ENCODE results near the gene MYO1C. TPM values are rescaled to one million over a fixed set of nuclear protein-coding genes. Genes with fewer than 3 reads are reported as not detected.

MYO1C gene
- total RNA-seq, 1 experiment from 2014 or later, result 73.6 TPM

DNA sequence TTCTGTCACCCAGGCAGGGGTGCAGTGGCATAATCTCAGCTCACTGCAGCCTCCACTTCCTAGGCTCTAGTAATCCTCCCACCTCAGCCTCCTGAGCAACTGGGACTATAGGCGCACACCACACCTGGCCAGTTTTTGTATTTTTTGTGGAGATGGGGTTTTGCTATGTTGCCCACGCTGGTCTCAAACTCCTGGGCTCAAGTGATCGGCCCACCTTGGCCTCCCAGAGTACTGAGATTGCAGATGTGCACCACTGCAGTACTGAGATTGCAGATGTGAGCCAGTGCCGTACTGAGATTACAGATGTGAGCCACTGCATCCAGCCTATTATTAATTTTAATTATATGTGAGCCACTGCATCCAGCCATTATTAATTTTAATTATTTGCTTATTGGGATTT lies 50.3 kb downstream of the MYO1C start:
- Mint-ChIP-seq H3K27ac (no peak overlapping the region), H3K4me3 (no peak overlapping the region), H3K9me3 (no peaks in the 10 kb centered on the region), H3K27me3 (ENCODE audit: low read depth) (no peaks in the 10 kb centered on the region), H3K36me3 (no peaks in the 10 kb centered on the region; the same call in 1 of the 2 replicates), H3K4me1 (0 out of 2 replicates have a peak, but pooled peaks cover 2% of the 10 kb centered on the region)
- ATAC-seq (no peak), DNase-seq (ENCODE audit: low spot score) (no peak)
- ChIA-PET POLR2A (no interaction called here), CTCF (interaction anchor here (0.6 kb wide), 1 partner anchor 251 kb away, joined by 3 read pairs; no protein-coding TSS in a partner anchor)
- TF ChIP-seq, protein P1, sequence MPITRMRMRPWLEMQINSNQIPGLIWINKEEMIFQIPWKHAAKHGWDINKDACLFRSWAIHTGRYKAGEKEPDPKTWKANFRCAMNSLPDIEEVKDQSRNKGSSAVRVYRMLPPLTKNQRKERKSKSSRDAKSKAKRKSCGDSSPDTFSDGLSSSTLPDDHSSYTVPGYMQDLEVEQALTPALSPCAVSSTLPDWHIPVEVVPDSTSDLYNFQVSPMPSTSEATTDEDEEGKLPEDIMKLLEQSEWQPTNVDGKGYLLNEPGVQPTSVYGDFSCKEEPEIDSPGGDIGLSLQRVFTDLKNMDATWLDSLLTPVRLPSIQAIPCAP (CRISPR knock-in tag; IDR thresholded peaks at IDR 0.05), result no peak
- TF ChIP-seq SP1 (CRISPR knock-in tag; conservative IDR thresholded peaks at IDR 0.05), result no peak
- no peak for TF ChIP-seq HMGA2 (CRISPR knock-in tag; IDR thresholded peaks at IDR 0.05)
- TF ChIP-seq, protein P2, sequence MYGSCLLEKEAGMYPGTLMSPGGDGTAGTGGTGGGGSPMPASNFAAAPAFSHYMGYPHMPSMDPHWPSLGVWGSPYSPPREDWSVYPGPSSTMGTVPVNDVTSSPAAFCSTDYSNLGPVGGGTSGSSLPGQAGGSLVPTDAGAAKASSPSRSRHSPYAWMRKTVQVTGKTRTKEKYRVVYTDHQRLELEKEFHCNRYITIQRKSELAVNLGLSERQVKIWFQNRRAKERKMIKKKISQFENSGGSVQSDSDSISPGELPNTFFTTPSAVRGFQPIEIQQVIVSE (CRISPR knock-in tag; IDR thresholded peaks at IDR 0.05; ENCODE audit: borderline replicate concordance), result no peak
- no peak for TF ChIP-seq ELF4 (CRISPR knock-in tag; IDR thresholded peaks at IDR 0.05; ENCODE audit: low read depth)
- no peak for TF ChIP-seq EMX1 (CRISPR knock-in tag; IDR thresholded peaks at IDR 0.05)
- TF ChIP-seq, protein P3, sequence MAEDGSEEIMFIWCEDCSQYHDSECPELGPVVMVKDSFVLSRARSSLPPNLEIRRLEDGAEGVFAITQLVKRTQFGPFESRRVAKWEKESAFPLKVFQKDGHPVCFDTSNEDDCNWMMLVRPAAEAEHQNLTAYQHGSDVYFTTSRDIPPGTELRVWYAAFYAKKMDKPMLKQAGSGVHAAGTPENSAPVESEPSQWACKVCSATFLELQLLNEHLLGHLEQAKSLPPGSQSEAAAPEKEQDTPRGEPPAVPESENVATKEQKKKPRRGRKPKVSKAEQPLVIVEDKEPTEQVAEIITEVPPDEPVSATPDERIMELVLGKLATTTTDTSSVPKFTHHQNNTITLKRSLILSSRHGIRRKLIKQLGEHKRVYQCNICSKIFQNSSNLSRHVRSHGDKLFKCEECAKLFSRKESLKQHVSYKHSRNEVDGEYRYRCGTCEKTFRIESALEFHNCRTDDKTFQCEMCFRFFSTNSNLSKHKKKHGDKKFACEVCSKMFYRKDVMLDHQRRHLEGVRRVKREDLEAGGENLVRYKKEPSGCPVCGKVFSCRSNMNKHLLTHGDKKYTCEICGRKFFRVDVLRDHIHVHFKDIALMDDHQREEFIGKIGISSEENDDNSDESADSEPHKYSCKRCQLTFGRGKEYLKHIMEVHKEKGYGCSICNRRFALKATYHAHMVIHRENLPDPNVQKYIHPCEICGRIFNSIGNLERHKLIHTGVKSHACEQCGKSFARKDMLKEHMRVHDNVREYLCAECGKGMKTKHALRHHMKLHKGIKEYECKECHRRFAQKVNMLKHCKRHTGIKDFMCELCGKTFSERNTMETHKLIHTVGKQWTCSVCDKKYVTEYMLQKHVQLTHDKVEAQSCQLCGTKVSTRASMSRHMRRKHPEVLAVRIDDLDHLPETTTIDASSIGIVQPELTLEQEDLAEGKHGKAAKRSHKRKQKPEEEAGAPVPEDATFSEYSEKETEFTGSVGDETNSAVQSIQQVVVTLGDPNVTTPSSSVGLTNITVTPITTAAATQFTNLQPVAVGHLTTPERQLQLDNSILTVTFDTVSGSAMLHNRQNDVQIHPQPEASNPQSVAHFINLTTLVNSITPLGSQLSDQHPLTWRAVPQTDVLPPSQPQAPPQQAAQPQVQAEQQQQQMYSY (CRISPR knock-in tag; IDR thresholded peaks at IDR 0.05), result no peak
- TF ChIP-seq, protein P4, sequence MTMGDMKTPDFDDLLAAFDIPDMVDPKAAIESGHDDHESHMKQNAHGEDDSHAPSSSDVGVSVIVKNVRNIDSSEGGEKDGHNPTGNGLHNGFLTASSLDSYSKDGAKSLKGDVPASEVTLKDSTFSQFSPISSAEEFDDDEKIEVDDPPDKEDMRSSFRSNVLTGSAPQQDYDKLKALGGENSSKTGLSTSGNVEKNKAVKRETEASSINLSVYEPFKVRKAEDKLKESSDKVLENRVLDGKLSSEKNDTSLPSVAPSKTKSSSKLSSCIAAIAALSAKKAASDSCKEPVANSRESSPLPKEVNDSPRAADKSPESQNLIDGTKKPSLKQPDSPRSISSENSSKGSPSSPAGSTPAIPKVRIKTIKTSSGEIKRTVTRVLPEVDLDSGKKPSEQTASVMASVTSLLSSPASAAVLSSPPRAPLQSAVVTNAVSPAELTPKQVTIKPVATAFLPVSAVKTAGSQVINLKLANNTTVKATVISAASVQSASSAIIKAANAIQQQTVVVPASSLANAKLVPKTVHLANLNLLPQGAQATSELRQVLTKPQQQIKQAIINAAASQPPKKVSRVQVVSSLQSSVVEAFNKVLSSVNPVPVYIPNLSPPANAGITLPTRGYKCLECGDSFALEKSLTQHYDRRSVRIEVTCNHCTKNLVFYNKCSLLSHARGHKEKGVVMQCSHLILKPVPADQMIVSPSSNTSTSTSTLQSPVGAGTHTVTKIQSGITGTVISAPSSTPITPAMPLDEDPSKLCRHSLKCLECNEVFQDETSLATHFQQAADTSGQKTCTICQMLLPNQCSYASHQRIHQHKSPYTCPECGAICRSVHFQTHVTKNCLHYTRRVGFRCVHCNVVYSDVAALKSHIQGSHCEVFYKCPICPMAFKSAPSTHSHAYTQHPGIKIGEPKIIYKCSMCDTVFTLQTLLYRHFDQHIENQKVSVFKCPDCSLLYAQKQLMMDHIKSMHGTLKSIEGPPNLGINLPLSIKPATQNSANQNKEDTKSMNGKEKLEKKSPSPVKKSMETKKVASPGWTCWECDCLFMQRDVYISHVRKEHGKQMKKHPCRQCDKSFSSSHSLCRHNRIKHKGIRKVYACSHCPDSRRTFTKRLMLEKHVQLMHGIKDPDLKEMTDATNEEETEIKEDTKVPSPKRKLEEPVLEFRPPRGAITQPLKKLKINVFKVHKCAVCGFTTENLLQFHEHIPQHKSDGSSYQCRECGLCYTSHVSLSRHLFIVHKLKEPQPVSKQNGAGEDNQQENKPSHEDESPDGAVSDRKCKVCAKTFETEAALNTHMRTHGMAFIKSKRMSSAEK (CRISPR knock-in tag; IDR thresholded peaks at IDR 0.05; ENCODE audit: borderline replicate concordance), result no peak
- TF ChIP-seq TCF7 (CRISPR knock-in tag; IDR thresholded peaks at IDR 0.05; ENCODE audit: low read depth), result no peak
- TF ChIP-seq, protein P5, sequence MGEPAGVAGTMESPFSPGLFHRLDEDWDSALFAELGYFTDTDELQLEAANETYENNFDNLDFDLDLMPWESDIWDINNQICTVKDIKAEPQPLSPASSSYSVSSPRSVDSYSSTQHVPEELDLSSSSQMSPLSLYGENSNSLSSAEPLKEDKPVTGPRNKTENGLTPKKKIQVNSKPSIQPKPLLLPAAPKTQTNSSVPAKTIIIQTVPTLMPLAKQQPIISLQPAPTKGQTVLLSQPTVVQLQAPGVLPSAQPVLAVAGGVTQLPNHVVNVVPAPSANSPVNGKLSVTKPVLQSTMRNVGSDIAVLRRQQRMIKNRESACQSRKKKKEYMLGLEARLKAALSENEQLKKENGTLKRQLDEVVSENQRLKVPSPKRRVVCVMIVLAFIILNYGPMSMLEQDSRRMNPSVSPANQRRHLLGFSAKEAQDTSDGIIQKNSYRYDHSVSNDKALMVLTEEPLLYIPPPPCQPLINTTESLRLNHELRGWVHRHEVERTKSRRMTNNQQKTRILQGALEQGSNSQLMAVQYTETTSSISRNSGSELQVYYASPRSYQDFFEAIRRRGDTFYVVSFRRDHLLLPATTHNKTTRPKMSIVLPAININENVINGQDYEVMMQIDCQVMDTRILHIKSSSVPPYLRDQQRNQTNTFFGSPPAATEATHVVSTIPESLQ (CRISPR knock-in tag; IDR thresholded peaks at IDR 0.05), result no peak
- TF ChIP-seq, protein P6, sequence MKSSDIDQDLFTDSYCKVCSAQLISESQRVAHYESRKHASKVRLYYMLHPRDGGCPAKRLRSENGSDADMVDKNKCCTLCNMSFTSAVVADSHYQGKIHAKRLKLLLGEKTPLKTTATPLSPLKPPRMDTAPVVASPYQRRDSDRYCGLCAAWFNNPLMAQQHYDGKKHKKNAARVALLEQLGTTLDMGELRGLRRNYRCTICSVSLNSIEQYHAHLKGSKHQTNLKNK (CRISPR knock-in tag; IDR thresholded peaks at IDR 0.05), result no peak
- no peak for TF ChIP-seq ZBTB21 (CRISPR knock-in tag; IDR thresholded peaks at IDR 0.05; ENCODE audit: borderline replicate concordance)
- TF ChIP-seq, protein P7, sequence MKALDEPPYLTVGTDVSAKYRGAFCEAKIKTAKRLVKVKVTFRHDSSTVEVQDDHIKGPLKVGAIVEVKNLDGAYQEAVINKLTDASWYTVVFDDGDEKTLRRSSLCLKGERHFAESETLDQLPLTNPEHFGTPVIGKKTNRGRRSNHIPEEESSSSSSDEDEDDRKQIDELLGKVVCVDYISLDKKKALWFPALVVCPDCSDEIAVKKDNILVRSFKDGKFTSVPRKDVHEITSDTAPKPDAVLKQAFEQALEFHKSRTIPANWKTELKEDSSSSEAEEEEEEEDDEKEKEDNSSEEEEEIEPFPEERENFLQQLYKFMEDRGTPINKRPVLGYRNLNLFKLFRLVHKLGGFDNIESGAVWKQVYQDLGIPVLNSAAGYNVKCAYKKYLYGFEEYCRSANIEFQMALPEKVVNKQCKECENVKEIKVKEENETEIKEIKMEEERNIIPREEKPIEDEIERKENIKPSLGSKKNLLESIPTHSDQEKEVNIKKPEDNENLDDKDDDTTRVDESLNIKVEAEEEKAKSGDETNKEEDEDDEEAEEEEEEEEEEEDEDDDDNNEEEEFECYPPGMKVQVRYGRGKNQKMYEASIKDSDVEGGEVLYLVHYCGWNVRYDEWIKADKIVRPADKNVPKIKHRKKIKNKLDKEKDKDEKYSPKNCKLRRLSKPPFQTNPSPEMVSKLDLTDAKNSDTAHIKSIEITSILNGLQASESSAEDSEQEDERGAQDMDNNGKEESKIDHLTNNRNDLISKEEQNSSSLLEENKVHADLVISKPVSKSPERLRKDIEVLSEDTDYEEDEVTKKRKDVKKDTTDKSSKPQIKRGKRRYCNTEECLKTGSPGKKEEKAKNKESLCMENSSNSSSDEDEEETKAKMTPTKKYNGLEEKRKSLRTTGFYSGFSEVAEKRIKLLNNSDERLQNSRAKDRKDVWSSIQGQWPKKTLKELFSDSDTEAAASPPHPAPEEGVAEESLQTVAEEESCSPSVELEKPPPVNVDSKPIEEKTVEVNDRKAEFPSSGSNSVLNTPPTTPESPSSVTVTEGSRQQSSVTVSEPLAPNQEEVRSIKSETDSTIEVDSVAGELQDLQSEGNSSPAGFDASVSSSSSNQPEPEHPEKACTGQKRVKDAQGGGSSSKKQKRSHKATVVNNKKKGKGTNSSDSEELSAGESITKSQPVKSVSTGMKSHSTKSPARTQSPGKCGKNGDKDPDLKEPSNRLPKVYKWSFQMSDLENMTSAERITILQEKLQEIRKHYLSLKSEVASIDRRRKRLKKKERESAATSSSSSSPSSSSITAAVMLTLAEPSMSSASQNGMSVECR (CRISPR knock-in tag; IDR thresholded peaks at IDR 0.05; ENCODE audit: borderline replicate concordance), result no peak
- TF ChIP-seq NFE2L1 (CRISPR knock-in tag; IDR thresholded peaks at IDR 0.05), result no peak
- TF ChIP-seq, protein P8, sequence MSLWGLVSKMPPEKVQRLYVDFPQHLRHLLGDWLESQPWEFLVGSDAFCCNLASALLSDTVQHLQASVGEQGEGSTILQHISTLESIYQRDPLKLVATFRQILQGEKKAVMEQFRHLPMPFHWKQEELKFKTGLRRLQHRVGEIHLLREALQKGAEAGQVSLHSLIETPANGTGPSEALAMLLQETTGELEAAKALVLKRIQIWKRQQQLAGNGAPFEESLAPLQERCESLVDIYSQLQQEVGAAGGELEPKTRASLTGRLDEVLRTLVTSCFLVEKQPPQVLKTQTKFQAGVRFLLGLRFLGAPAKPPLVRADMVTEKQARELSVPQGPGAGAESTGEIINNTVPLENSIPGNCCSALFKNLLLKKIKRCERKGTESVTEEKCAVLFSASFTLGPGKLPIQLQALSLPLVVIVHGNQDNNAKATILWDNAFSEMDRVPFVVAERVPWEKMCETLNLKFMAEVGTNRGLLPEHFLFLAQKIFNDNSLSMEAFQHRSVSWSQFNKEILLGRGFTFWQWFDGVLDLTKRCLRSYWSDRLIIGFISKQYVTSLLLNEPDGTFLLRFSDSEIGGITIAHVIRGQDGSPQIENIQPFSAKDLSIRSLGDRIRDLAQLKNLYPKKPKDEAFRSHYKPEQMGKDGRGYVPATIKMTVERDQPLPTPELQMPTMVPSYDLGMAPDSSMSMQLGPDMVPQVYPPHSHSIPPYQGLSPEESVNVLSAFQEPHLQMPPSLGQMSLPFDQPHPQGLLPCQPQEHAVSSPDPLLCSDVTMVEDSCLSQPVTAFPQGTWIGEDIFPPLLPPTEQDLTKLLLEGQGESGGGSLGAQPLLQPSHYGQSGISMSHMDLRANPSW (CRISPR knock-in tag; conservative IDR thresholded peaks at IDR 0.05; ENCODE audit: low read depth), result no peak
- no peak for TF ChIP-seq SOX15 (CRISPR knock-in tag; IDR thresholded peaks at IDR 0.05)
- TF ChIP-seq RORB (CRISPR knock-in tag; IDR thresholded peaks at IDR 0.05), result no peak

Data from WTC11 (cell line).